Measurements from ENCODE around the gene ZNF316.

- TF ChIP-seq CTCF (IDR thresholded peaks at IDR 0.05), result no peak
- no peak for TF ChIP-seq POLR2AphosphoS5 (IDR thresholded peaks at IDR 0.05)
These were observed 13.4 kb downstream of the ZNF316 start for GRCh38 chr7:6650521-6651011.
